Activated CD4-positive, CD25-positive, alpha-beta regulatory T cell treated with anti-CD3 and anti-CD28 coated beads, Interleukin-2, amount 50 U/mL, for 16 hours (primary cell): ENCODE data around the gene VPS37B.

Experiments used
- DNase-seq: peaks from one replicate; pipeline ENCODE4 v3.0.0-alpha.2; 2020; ENCODE audit warnings: low read depth, low spot score

VPS37B gene

GRCh38 chr12:122852336-122853275, 43.3 kb downstream of the VPS37B start:
- DNase-seq: no peak

GRCh38 chr12:122851820-122852219, 44.1 kb downstream of the VPS37B start:
- DNase-seq: no peak

DNA sequence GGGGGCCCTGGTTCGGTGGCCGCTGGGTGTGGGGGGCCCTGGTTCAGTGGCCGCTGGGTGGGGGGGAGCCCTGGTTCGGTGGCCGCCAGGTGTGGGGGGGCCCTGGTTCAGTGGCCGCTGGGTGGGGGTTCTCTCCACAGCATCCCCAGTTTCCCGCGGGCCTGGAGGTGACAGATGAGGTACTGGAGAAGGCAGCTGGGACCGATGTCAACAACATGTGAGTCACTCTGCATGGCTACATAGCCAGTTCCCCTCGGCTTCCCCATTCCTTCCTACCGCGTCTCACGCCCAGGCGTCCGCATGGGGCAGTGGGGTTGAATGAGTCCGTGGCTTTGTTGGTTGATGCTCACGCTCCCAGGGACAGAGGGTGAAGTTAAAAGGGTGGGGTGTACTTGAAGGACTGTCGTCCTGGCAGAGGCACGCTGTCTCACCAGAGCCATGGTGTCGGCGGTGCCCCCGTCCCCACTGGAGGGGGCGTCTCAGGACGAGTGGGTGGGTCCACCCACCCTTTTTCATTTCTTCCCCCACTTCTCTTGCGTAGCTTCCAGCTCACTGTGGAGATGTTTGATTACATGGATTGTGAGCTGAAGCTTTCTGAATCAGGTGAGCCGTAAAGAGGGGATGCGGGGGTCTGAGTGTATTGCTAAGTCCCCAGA, 45.1 kb downstream of the VPS37B start:
- DNase-seq: no peak

DNA sequence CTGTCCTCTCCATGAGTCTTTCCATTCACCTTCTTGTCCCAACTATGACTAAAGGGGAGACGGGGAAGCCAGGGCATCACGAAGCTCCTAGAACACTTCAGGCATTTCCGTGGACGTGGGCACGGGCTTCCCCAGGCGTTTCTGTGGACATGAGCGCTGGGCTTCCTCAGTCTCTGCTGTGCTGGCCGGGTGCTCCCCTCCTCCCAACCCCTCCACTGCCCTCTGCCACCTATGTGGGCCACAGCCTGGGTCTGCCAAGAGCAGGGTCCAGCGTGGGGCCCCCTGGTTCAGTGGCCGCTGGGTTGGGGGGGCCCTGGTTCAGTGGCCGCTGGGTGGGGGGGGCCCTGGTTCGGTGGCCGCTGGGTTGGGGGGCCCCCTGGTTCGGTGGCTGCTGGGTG, 45.9 kb downstream of the VPS37B start:
- DNase-seq: no peak

DNA sequence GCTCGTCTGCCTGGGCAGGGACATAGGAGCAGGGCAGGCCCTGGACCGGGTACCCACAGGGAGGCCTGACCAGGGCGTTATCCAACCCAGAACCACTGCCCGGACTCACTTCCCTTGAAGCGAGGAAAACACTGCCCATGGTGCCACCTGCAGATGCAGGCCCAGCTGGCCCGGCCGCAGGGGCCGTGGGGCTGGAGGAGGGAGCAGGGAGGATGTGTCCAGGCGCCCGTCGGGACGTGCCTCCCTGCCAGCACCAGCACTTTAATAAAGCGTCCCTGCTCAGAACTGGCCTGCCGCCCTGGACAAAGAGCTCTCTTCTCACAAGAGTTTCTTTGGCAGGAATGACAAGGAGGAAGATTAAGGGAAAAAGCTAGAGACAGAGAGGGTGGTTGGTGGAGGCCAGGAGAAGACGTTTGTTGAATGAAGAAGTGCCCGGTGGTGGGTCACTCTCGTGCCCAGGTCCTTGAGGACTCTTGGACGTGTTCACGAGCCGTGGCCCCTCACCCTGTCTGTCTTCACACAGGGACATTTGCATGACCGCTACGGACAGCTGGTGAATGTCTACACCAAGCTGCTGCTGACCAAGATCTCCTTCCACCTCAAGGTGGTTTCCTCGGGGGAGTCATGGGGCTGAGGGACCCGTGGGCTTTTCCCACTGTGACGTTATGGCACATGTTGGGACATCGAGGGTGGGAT, 46.4 kb downstream of the VPS37B start:
- no peak for DNase-seq

DNA sequence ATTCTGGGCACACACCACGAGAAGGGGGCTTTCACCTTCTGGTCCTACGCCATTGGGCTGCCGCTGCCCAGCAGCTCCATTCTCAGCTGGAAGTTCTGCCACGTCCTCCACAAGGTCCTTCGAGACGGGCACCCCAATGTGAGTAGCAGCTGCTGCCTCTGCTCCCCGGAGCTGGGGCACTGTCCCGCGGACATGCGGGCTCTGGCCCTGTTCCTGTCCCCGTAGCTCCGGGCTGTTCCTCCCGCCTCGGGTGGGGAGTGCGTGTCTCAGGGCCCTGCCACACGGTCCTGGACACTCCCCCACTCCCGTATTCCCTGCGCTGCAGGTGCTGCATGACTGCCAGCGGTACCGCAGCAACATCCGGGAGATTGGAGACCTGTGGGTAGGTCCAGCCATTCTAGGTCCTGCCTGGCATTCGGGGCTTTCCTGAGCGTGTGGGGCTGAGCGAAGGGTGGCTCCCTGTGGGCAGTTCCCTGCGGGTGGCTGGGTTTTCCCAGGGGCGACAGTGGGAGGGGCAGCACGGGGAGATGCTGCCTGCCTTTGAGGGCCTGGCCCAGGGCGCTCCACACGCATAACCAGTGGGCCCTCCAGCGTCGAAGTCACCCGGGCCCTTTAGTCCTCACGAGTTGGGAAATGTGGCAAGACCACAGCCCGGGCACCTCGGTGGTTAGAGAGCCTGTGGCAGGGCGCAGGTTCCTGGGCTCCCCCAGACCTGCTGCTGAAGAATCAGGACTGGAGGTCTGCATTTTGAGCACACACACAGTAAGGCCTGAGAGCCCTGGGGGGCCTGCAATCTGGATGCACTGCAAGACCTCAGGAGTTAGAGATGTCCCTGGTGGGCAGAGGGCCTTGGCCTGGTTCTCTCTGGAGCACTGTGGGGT, 47.2 kb downstream of the VPS37B start:
- DNase-seq: no peak

DNA sequence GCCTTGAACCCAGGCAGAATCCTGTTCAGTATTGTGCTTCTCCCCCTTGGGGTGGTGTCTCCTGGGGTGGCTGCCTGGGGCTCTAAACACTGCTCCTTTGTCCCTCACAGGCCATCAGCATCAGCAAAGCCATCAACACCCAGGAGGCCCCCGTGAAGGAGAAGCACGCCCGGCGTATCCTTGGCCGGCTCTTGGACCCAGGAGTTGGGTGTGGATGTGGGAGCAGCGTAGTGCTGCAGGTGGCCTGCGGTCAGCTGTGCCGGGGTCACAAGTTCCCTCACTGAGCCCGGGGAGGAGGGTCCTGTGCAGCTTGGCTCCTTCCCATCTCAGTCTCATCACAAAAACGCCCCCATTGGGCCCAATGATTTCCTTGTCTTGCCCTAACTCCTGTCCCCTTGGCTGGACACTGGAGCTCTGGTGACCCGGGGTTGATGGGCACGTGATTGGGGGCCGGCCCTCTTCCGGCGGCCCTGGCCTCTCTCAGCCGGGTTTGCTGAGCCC, 48.0 kb downstream of the VPS37B start:
- no peak for DNase-seq

- no peak for DNase-seq
These were observed 48.4 kb downstream of the VPS37B start for GRCh38 chr12:122847516-122847836.

DNA sequence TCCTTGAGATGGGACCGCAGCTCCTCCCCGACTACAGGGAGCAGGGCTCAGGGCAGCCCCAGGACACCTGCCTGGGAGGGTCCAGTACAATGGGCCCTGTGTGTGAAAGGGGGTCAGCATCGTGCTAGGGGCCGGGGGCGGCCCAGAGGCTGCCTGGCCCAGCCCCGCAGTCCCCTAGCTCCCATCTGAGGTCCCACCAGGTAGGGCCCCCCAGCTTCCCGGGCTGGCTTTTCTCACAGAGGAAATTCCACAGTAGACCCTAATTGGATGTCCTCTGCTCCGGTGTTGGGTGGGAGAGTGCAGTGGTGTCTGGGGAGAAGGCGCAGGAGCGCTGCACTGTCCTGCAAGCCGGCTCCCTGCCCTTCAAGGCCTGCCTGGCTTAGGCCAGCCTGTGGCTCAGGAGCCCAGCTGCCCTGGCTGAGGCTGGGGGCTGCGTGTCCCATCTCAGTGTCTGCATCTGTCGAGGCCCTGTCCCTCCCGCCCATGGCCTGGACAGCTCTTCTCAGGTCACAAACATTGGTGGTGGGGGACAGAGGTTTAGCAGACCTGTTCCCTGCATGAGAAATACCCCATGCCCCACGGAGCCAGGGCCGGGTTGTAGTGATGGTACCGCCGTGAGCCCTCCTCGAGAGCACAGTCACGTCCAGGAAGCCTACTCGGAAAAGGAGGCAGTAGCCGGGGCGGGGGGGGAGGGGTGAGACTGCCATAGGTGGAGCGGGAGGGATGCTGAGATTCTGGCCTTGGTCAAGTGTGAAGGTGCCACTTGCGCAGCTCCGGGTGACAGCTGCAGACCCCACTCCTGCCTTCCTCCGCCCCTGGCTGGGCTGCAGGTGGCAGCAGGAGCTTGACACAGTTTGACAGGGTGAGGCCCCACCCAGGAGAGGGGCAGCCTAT, 49.1 kb downstream of the VPS37B start:
- DNase-seq: no peak

- DNase-seq: no peak
These were observed 49.9 kb downstream of the VPS37B start for GRCh38 chr12:122845865-122846621.

DNA sequence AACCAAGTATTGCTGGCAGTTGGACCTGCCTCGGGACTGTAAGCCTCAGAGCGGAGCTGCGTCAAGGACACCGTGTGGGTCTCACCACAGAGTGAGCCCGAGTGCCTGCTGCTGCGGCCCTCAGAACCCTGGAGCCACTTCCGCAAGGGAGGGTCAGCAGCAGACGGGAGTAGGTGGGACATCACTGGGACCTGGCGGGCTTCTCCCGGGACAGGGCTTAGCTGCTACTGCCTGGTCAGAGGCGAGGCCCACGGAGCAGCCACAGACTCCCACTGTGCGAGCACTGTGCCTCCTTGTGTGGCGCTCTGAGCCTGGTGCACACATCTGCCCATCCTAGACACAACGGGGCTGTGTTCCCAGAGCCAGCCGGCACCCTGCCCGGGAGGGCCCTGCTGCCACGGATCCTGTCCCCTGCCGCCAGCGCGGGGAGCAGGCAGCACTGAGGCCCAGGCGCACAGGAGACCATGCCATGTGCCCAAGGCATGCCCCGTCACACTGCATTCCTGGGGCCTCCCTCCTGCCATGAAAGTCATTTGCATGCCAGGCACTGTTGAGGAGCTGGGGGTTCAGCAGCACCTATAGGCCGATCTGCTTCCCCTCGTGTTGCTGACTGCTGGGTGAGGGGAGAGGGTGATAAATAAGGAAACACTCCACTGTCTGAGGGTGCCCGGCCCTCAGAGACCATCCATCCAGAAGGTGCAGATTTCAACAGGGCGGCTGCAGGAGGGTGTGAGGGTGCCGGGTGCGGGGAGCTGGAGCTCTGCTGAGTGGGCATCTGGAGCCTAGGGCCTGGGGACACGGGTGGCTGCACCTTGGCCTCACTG, 50.7 kb downstream of the VPS37B start:
- DNase-seq: no peak

DNA sequence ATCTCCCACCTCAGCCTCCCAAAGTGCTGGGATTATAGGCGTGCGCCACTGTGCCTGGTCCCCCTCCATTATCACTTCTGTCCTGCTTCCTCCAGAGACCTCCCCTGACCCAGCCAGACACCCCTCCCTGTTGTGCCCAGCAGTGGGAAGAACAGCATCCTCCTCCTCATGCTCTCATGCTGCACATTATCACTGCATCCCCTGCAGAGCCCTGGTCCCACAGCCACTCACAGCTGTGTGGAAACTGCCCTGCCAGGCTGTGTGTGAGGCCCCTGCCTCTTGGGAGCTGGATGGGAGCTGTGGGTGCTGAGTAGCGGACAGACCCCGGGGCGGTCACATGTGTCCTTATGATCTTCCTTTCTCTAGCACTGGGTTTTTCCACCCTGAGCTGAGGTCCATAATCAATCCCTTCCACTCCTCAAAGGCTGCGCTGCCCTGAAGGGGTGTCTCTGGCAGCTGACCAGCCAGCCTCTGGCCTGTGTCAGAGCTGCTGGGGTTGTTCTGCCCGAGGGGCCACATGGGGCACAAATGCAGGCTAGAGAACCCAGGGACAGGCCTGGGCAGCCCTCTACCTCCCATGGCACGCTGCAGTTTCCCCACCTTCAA, 51.5 kb downstream of the VPS37B start:
- no peak for DNase-seq

GRCh38 chr12:122843455-122843854, 52.5 kb downstream of the VPS37B start:
- no peak for DNase-seq

DNA sequence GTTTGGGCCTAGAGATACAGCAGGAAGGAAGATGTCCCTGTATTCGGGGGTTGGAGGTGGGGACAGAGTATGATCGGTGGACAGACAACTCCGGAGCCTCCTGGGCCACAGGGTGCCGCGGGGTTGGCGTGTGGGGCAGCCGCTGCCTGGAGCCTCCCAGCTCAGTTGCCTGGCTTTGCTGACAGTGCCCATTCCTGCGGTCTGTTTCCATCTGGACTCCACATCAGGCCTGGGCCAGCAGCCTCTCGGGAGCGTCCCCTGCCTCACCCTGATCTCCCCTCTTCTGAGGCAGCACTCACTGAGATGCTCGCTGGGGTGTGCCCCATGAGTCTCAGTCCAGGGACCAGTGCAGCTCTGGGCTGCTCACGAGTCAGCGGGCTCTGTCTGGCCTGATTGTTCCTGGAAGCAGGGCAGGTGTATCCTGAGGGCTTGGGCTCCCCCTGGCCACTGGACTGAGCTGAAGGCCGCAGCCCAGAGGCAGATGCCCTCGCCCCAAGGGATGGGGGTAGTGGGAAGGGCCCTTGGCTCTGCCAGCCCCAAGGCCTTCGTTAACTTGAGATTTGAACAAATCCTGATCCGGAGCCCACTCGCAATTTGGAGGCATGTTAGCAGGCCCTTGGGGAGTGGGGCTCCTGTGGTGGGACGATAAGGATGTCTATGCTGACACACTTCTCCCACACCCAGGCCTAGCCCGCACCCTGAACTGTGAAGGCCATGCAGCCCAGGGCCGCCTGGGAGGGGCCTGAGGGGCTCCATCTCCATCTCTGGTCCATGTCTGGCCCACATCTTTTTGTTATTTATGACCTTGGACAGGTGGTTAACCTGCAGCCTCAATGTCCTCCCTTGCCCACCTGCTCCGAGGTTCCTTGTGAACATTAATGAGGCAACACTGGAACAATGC, 53.2 kb downstream of the VPS37B start:
- DNase-seq: no peak

- DNase-seq: no peak
These were observed 54.2 kb downstream of the VPS37B start for GRCh38 chr12:122841544-122842321.
